Thyroid gland (tissue), 4 donors: Measurements from ENCODE around the gene TCERG1L.

ENCODE experiments used
- CTCF ChIP-seq, 6 experiments: fragments of 200-600 bp in 3 of 6; fragments of 450-650 bp in 3 of 6; sonication (generic) in 3 of 6; IDR thresholded peaks; one replicate each; pipeline ENCODE4 v1.5.1; 2016 to 2019; ENCODE audit warnings: antibody characterized with exemption in 6 of 6, mild to moderate bottlenecking in 2 of 6, inconsistent platforms in 1 of 6, moderate library complexity in 1 of 6
- POLR2A ChIP-seq, 2 donors: fragments of 450-650 bp; IDR thresholded peaks; one replicate each; pipeline ENCODE4 v1.6.1; 2017; ENCODE audit warnings: antibody characterized with exemption in 2 of 2, mild to moderate bottlenecking in 2 of 2, moderate library complexity in 1 of 2

GRCh38 chr10:131212763-131213325 is 98.7 kb downstream of the TCERG1L start:
- no peak for TF ChIP-seq CTCF (IDR thresholded peaks at IDR 0.05)
- no peak for TF ChIP-seq POLR2A (IDR thresholded peaks at IDR 0.05)
